HG03159 (cell line): Measurements from ENCODE around the gene ELOVL6.
"Not testable (repeated sequence)": the region's sequence is repeated elsewhere in the genome, so short reads cannot be mapped to it uniquely, and the experiment has no call there.

ENCODE experiments used
- ATAC-seq: cut with Tn5 transposase; IDR thresholded peaks from one replicate; pipeline ENCODE4 v1.9.1; 2021; ENCODE audit warnings: mild to moderate bottlenecking, moderate library complexity; ENCODE audit not compliant: unreplicated experiment

Gene ELOVL6

DNA sequence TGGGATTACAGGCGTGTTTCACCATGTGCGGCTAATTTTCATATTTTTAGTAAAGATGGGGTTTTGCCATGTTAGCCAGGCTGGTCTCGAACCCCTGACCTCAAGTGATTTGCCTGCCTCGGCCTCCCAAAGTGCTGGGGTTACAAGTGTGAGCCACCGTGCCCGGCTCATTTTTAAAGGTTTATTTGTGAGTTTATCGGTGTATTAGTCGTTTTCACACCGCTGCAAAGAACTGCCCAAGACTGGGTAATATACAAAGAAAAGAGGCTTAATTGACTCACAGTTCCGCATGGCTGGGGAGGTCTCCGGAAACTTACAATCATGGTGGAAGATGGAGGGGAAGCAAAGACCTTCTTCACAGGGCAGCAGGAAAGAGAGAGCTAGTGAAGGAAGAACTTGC is 159.3 kb downstream of the ELOVL6 start:
- ATAC-seq: not testable (repeated sequence)

DNA sequence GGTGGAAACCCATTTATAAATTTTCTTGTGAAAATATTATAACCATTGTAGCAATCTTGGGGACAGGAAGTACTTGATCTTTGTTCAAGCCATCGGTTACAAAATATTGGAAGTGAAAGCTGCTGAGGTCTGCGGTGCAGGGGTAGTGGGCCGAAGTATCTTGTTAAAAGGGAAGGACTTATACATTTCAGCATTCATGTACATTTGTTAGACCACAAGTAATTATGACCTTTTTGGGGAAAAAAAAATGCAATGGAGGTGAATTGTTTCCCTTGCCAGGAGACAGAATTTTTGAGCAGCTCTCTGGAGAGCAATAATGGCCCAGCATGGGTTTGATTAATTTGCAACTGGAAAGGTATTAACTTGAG is 164.4 kb downstream of the ELOVL6 start:
- ATAC-seq: peak; percentile 98

DNA sequence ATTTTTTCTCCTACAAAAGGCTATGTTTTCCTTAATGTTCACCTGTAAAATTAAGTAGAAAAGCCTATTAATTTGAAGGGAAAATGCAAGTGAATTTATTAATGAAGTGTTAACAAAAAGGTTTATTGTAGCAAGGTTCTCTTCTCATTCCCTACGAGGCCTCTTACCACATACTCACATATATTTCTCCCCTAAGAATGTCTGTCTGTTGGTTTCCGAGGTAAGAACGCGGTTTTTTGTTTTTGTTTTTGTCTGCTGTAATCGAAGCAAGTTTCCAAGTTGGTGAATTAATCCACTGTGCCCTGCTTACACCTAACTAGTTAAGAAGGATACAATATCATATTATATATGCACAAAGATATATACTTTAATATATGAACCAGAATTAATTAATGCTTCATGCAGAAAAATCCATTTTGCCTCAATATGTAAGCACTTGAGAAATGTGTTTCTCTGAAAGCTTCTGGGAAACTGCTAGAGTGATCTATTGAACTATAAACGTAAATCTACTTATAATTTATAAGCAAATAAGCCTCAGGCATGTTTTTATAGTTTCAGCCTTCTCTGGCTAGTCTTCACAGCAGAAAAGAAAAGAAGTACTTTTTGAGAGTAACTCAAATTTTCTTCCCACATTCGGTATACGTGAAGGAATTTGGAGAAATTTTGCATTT is 164.9 kb downstream of the ELOVL6 start:
- peak; percentile 8 for ATAC-seq

DNA sequence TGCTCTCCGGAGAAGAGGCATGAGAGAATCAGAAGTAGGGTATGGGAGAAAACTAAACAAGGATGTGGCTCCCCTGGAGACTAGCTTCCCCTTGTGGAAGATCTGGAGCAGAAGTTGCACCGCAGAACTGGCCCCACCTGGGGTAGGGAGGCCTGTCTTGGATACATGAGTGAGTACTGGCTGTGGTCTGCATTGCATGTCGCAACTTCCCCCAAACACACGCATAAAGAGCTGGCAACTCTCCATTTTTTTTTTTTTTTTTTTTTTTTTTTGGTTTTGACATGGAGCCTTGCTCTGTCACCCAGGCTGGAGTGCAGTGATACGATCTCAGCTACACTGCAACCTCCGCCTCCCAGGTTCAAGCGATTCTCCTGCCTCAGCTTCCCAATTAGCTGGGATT is 165.8 kb downstream of the ELOVL6 start:
- ATAC-seq: no peak

DNA sequence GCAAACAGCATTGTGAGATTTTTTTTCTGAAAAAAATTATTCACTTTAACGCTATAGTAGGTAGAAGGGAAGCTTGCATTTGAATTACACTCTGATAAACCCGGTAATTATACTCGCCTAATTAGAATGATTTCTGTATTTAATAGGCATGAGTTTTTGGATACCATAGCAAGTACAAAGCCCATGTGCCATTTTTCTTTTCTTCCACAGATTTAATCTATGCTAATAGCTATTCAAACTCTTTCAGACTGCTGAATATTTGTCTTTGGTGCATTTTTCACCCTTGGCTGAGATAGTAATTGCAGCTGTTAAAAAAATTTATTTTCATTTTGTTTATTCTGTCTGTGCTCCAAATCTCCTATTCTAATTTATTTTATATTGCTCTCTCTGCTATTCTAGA is 172.7 kb downstream of the ELOVL6 start:
- no peak for ATAC-seq

DNA sequence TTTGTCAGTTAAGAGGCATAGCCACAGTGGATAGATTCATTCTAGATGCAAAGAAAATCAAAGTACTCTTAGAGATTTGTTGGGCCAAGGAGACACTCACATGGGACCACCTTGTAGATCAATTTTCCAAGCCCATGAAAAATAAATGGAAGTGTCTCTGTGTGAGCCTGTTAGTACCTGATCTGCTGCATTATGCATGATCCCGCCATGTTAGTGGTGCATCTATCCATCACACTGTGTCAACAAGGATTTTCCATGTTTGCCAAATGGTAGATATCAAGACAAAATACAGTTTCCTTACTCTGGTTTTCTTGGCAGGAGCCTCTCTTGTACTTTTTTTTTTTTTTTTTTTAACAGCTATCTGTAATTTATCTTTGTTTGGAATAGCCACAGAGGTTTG is 173.4 kb downstream of the ELOVL6 start:
- ATAC-seq: no peak

DNA sequence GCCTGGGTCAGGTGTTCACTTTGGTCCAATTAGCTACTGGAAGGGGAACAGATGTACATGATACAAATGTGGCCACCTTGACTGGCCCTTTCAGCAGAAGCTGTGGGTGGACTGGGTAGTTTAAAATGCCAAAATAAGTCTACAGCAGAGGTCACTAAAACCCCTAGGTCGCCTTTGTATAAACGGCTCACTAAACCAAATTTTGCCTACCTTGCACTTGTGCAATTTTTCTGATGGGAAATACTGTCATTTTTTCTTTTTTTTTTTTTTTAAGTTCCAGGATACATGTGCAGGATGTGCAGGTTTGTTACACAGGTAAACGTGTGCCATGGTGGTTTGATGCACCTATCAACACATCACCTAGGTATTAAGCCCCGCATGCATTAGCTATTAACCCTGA is 176.0 kb downstream of the ELOVL6 start:
- ATAC-seq: no peak

DNA sequence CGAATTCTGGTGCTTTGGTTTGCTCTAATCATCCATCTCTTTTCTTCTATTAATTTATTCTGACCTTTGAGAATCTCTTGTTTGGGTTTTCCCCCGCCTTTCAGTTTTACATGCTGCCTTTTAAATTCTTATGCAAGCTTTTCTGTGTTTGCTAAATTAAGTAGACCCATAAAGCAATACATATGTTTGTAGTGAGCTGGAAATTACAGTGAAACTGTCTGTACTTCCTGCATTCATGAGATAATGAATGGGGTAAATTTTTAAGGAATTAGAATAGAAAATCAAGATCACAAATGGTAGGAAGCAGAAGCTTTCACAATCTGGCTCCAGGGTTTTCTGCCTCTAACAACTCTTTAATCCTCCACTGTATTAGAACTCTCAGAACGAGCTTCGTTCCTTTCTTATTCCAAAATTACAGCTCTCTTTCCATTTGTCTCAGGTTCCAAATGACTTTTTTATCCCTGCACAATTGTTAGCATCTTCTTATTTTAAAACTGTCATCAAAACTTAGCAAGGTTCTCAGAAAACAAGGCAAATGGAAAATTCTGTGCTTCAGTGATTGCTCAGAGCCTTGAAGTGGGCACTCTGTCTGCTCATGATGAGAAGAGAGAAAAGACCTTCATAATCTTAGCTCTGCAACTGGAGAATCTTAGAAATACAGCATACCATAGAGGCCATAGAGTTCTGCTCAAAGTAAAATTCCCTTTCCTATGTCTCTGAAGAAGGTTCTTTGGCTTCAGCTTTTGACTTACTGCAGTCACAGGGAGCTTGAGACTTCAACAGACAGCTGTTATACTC is 177.6 kb downstream of the ELOVL6 start:
- ATAC-seq: no peak

DNA sequence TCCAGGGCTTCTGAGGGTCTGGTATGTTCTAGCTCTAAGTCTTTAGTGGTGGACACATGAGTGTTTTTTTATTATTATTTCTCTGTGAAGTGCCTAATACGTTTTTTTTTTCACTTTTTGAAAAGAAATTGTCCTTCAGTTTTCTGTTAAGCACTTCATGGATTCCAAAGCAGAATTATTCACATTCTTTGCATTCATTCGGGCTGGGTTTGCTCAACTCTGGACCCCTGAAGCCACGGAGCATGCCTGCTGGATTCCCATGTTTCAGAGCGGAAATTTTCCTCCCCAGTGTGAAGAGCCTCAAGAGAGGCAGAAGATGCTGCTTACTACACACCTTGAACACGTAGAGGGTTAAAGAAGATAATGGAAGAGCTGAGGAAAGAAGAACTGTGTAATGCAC is 178.3 kb downstream of the ELOVL6 start:
- ATAC-seq: no peak

DNA sequence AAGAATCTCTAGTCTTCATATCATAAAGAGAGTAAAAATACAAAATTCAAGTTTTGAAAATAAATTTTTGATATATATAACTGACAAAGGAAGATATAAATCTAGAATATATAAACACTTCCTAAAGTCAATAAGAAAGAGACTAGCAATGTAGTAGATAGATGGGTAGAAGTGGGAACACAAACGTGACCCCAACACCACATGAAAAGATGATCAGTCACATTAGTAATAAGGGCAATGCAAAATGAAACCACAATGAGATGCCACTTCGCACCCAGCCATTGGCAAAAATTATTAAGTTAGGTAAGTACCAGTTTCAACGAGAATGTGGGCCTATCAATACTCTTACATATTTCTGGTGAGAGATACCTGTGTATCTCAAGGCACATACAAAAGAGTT is 179.3 kb downstream of the ELOVL6 start:
- no peak for ATAC-seq

DNA sequence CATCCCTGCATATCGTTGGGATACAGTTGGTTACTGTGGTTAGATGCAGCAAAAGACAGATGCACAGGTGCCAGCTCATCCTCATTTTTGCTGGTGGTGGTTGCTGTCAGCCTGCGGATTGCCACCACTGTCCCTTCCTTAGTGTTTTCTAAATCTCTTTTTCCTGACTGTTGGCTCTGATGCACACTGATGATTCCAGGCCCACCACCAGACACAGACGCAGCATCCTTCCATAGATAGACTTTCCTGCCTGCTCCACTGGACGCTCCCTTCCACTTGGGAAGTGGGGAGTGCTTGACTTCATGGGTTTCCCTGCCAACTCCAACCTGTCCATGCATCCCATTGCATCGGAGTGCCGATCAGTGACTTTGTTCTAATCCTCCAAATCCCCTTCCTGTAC is 184.2 kb downstream of the ELOVL6 start:
- ATAC-seq: no peak

DNA sequence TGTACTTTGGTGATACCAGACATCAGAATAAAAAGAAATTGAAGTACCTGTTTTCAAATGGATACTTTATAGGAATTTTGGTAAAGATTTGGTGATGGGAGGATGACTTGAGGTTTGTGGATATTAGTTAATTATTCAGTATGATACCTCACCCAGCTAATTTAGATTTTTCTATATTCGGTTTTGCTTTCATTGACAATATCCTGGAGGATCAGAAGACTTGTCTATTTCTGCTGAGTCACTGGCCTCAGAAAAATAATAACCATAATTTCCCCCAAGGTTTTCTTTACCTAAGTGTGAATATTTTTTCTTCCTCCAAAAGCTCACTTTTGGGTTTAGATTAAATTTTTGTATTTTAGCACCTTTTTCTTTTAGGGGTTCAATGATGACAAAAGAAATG is 185.5 kb downstream of the ELOVL6 start:
- ATAC-seq: no peak

DNA sequence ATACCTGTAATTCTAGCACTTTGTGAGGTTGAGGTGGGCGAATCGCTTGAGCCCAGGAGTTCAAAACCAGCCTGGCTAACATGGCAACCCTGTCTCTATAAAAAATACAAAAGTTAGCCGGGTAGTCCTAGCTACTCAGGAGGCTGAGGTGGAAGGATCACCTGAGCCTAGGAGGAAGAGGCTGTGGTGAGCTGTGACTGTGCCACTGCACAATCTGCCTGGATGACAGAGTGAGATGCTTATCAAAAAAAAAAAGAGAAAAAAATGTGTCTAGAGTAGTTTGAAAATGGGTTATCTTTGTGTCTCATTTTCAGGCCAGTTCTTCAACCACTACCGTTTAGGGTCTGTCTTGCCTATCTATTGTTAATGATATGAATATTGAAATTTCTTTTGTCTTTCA is 187.6 kb downstream of the ELOVL6 start:
- ATAC-seq: no peak

DNA sequence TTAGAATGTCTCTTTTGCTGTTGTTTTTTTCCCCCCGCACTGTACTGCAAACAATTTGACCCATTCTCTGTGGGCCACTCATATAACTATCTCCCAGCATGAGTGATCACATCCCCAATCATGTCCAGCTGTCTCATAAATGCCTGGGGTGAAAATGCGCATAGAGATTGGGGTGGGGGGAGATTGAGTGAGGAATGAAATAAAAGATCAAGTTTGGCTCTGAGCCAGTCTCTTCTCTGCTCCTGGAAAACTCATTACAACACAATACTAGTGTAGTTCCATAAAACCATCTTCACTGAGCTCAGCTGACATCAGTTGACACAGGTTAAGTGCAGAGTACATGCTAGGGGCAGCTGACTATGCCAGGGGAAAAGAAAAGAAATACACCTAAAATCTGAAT is 188.9 kb downstream of the ELOVL6 start:
- ATAC-seq: no peak

DNA sequence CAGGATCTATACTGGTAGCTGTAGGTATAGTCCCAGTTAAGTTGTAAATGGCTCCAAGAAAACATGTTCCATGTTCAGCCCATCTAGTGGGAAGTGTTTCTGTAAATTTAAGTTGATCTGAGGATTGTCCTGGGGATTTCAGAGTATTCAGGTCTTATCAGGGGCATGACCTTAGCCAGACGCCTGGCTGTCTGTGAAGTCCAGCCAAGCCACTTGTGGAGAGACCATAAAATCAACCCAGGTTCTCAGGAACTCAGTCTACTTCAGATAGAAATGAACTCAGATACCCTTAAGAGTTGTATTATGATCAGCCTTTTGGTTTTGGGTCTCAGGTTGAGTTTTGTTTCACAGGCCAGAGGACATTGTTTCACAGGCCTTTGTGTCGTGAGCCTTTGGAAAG is 189.9 kb downstream of the ELOVL6 start:
- ATAC-seq: no peak

DNA sequence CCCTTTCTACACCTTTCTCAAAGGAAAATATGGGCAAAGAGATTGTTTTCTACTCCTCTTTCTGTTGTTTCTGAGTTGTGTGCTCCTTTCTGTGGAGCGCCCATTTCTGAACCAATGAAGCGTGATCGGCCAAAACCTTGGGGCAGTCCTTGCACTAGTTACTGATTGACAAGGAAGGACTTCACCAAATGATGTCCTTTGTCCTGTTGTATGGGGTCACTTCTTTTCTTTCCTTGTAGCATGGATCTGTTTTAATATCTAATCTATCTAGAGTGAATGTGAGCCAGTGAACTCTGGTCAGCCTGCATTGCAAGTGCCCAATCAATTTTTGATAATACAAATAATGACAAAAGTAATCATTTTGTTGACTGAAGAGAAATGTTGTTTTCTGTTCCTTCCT is 191.2 kb downstream of the ELOVL6 start:
- ATAC-seq: no peak

DNA sequence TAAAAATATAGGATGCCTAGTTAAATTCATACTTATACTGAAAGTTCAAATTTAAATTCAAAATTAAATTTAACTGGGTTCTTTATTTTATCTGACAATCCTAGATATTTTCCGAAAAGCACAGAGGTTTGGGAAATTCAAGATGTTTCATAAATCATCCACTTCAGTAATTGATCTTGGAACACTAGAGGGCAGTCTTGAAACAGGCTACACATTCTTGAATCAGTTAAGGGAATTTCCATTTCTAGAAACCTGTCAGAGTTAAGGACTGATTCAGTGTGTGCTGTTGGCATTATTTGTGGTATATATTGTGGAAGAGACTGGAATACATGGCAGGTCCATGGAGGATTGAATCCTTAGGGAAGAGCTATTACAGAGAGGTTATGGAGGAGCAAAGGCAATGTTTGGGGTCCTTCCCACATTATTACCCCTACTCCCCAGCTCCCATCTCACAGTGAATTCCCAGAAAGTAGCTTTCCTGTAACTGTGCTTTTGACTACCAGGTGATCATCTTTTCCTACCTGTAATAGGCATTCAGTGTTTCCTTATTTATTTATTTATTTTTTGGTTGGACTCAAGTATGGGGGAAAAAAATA is 192.9 kb downstream of the ELOVL6 start:
- ATAC-seq: peak; percentile 69

DNA sequence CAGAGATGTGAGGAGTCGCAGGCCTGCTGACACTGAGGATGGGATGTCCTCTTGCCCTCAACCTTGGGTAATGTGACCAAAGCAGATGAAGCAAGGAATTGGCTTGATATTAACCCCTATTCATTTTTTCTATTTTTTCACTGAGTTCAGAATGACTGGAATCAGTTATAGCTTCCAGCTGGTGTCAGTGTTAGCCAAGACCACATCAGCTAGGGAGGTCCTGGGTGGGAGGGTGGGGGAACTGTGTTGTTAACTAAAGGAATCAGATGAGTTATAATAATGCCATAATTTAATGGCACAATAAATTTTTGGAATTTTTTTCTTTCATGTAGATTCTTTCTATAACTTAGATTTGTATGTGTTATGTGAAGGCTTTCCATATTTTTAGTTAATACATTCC is 193.9 kb downstream of the ELOVL6 start:
- ATAC-seq: no peak

DNA sequence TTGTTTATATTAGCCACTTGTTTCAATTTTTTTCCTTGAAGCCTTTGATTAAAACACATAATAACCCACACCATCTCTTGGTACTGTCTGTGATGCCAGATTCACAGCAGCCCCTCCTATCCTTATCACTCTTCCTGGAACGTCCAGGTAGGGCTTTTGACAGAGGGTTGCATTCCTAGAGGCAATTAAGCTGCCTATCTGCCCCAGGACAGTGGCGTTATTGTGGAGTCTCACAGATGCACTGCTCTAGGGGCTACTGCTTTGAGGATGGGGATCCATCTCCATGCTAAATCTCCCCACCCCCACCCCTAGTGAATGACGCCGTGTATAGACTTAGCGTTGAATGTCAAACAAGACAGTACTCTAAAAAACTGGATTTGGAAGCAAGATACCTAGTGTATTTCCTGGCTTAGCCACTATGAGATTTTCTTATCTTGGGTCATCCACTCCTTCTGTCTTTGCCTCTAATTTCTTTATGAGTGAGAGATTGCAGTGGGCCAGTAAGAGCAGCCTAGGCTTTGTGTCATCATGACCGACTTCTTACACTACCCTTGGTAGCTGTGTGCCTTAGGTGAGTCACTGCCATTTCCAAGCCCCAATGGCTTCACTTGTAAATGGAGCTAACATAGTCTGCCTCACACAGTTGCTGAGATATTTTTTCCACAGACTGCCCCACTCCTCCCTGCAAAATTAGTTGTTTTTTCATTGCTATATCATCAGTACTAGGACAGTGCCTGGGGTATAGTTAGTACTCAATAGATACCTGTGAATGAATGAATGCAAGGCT is 194.8 kb downstream of the ELOVL6 start:
- no peak for ATAC-seq

DNA sequence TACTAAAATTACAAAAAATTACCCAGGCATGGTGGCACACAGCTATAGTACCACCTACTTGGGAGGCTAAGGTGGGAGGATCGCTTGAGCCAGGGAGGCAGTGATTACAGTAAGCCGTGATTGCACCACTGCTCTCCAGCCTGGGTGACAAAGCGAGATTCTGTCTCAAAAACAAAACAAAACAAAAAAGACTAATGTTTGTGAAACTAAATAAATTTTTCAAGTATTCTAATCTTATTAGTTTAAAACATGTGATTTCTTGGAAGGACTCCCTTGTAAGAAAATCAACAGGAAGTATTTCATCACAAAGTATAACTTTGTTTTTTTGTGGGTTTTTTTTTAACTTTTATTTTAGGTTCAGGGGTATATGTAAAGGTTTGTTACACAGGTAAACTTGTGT is 196.1 kb downstream of the ELOVL6 start:
- no peak for ATAC-seq

DNA sequence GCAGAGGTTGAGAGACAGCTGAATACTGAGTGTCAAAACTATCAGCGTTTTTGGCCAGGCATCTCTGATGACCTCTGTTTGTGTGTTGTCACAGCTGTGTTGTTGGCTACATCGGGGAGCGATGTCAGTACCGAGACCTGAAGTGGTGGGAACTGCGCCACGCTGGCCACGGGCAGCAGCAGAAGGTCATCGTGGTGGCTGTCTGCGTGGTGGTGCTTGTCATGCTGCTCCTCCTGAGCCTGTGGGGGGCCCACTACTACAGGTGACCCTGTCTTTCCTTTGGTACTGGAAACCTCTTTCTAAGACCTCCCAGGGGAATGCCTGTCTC is 198.9 kb downstream of the ELOVL6 start:
- no peak for ATAC-seq
